Mucosa of rectum (tissue), 2 donors: ENCODE data around the gene ESR1.

Experiments
- H3K27ac ChIP-seq, 2 donors: one replicate each; pipeline ENCODE4 v1.7.0; 2013; ENCODE audit warnings: inconsistent platforms in 2 of 2, low read depth in 2 of 2, low read length in 2 of 2
- H3K27me3 ChIP-seq, 2 donors: one replicate each; pipeline ENCODE4 v1.7.0; 2013; ENCODE audit warnings: low read length in 2 of 2; ENCODE audit not compliant: control insufficient read depth in 2 of 2, insufficient read depth in 2 of 2
- H3K36me3 ChIP-seq, 2 donors: one replicate each; pipeline ENCODE4 v1.7.0; 2013; ENCODE audit warnings: low read length in 2 of 2; ENCODE audit not compliant: control insufficient read depth in 2 of 2, insufficient read depth in 2 of 2
- H3K4me1 ChIP-seq, 2 donors: one replicate each; pipeline ENCODE4 v1.7.0; 2013; ENCODE audit warnings: low read length in 2 of 2, mild to moderate bottlenecking in 1 of 2; ENCODE audit not compliant: control insufficient read depth in 2 of 2, insufficient read depth in 2 of 2
- H3K4me3 ChIP-seq, 2 donors: one replicate each; pipeline ENCODE4 v1.7.0; 2013; ENCODE audit warnings: low read length in 2 of 2
- H3K9ac ChIP-seq, 2 donors: one replicate each; pipeline ENCODE4 v1.7.0; 2013; ENCODE audit warnings: low read length in 2 of 2, low read depth in 1 of 2, mild to moderate bottlenecking in 1 of 2
- H3K9me3 ChIP-seq, 2 donors: one replicate each; pipeline ENCODE4 v1.7.0; 2013; ENCODE audit warnings: low read length in 2 of 2; ENCODE audit not compliant: control insufficient read depth in 2 of 2
- donor health status: healthy.
- donor health status: Normal muscosa, but diverticular disease.

Gene ESR1

GRCh38 chr6:151783692-151784091 is 23.8 kb upstream of the ESR1 start:
- Histone ChIP-seq H3K27me3 (no peaks in the 10 kb centered on the region), H3K9me3 (no peaks in the 10 kb centered on the region), H3K4me3 (no peak overlapping the region), H3K4me1 (no peaks in the 10 kb centered on the region), H3K9ac (no peak overlapping the region), H3K36me3 (no peaks in the 10 kb centered on the region), H3K27ac (no peak overlapping the region)

DNA sequence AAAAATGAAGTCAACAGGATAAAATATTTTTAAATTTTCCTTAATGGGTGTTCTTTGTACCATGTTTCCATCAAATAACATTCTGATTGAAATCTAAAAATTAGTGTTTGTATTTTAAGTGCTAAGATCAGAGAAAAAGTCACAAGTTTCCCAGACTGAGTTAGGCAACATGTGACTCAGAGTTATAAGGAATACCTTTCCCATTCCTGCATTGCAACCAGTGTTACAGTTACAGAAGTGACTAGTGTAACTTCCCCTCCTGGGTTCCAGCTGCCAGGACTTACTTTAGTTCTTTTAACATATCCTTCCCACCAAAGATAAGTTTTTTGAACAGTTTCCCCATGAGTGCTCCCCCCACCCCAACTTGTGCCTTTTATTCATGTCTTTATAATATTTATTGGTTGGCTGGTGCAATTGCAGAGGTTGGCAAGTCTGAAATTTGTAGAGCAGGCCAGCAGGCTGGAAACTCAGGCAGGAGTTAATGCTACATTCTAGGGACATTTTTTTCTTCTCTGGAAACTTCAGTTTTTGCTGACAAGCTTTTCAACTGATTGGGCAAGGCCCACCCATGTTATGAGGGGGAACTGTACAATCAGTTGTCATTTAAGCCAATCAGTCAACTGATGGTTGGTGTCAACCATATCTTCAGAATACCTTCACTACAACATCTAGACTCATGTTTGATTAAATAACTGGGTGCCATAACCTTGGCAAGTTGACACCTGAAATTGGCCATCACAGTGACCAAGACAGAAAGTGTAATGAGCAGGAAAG is 22.9 kb upstream of the ESR1 start:
- Histone ChIP-seq H3K9ac (no peak overlapping the region), H3K27ac (no peak overlapping the region), H3K27me3 (no peaks in the 10 kb centered on the region), H3K9me3 (no peaks in the 10 kb centered on the region), H3K36me3 (no peaks in the 10 kb centered on the region), H3K4me3 (no peak overlapping the region), H3K4me1 (no peaks in the 10 kb centered on the region)

GRCh38 chr6:151796842-151797530 is 10.5 kb upstream of the ESR1 start:
- Histone ChIP-seq H3K4me1 (no peaks in the 10 kb centered on the region), H3K27me3 (no peaks in the 10 kb centered on the region), H3K27ac (no peak overlapping the region), H3K4me3 (no peak overlapping the region), H3K9me3 (no peaks in the 10 kb centered on the region), H3K9ac (no peak overlapping the region), H3K36me3 (no peaks in the 10 kb centered on the region)

- Histone ChIP-seq H3K27ac (no peak overlapping the region), H3K9ac (no peak overlapping the region), H3K27me3 (peaks cover 8 to 11% of the 10 kb centered on the region in 2 donors), H3K4me1 (peaks cover 0 to under 1% of the 10 kb centered on the region in 2 donors), H3K36me3 (no peaks in the 10 kb centered on the region), H3K4me3 (no peak overlapping the region), H3K9me3 (no peaks in the 10 kb centered on the region)
Measured at GRCh38 chr6:151803743-151804142, 3.7 kb upstream of the ESR1 start.

DNA sequence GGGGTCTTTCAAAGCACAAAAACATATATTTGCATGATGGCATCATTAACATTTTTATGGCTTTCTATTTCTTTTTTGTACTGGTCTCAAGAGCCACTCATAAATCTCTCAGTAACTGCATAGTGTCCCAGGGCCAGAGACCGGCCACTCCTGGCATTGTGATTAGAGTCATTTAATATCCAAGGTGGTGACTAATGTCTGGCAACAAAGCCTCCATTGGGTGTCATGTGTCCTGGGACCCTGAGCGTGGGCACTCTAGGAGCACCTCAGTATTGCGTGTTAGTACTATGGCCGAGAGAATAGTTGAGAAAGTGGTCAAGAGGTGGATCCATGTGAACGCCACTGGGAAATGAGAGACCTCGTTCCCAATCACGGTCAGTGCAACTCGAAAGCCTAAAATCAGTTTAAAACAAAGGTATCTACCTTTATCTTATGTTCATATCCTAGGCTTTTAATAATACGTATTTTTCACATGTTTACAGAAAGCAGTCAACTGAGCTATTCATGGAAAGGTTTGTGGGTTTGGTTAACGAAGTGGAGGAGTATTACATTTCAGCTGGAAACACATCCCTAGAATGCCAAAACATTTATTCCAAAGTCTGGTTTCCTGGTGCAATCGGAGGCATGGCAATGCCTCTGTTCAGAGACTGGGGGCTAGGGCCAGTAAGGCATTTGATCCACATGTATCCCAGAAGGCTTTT is 2.7 kb upstream of the ESR1 start:
- peaks cover 14 to 15% of the 10 kb centered on the region in 2 donors for H3K27me3 ChIP-seq
- no peaks in the 10 kb centered on the region for H3K9me3 ChIP-seq
- H3K9ac ChIP-seq, result no peak overlapping the region
- no peaks in the 10 kb centered on the region for H3K36me3 ChIP-seq
- H3K27ac ChIP-seq, result no peak overlapping the region
- no peak overlapping the region for H3K4me3 ChIP-seq
- H3K4me1 ChIP-seq, result peaks cover 0 to 2% of the 10 kb centered on the region in 2 donors

GRCh38 chr6:151805286-151805840 is 2.1 kb upstream of the ESR1 start:
- H3K27ac ChIP-seq, result no peak overlapping the region
- no peaks in the 10 kb centered on the region for H3K36me3 ChIP-seq
- no peak overlapping the region for H3K4me3 ChIP-seq
- H3K4me1 ChIP-seq, result peaks cover 0 to 2% of the 10 kb centered on the region in 2 donors
- H3K9me3 ChIP-seq, result no peaks in the 10 kb centered on the region
- no peak overlapping the region for H3K9ac ChIP-seq
- H3K27me3 ChIP-seq, result peaks cover 14 to 15% of the 10 kb centered on the region in 2 donors

DNA sequence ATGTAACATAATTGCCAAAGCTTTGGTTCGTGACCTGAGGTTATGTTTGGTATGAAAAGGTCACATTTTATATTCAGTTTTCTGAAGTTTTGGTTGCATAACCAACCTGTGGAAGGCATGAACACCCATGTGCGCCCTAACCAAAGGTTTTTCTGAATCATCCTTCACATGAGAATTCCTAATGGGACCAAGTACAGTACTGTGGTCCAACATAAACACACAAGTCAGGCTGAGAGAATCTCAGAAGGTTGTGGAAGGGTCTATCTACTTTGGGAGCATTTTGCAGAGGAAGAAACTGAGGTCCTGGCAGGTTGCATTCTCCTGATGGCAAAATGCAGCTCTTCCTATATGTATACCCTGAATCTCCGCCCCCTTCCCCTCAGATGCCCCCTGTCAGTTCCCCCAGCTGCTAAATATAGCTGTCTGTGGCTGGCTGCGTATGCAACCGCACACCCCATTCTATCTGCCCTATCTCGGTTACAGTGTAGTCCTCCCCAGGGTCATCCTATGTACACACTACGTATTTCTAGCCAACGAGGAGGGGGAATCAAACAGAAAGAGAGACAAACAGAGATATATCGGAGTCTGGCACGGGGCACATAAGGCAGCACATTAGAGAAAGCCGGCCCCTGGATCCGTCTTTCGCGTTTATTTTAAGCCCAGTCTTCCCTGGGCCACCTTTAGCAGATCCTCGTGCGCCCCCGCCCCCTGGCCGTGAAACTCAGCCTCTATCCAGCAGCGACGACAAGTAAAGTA is 547 bp upstream of the ESR1 start:
- Histone ChIP-seq H3K27me3 (peaks cover 14 to 15% of the 10 kb centered on the region in 2 donors), H3K4me3 (peak overlapping the region; percentile 42 to 51), H3K4me1 (peaks cover 0 to 2% of the 10 kb centered on the region in 2 donors), H3K36me3 (no peaks in the 10 kb centered on the region), H3K9me3 (no peaks in the 10 kb centered on the region), H3K27ac (no peak overlapping the region), H3K9ac (no peak overlapping the region)

GRCh38 chr6:151808371-151809241 is 1.1 kb downstream of the ESR1 start:
- Histone ChIP-seq H3K9ac (no peak overlapping the region), H3K9me3 (no peaks in the 10 kb centered on the region), H3K27me3 (peaks cover 14 to 15% of the 10 kb centered on the region in 2 donors), H3K4me1 (peaks cover 0 to 2% of the 10 kb centered on the region in 2 donors), H3K4me3 (peak overlapping the region in 1 of 2 donors; percentile 0), H3K27ac (no peak overlapping the region), H3K36me3 (no peaks in the 10 kb centered on the region)

- H3K9me3 ChIP-seq, result no peaks in the 10 kb centered on the region
- H3K27me3 ChIP-seq, result peaks cover 14 to 15% of the 10 kb centered on the region in 2 donors
- H3K4me3 ChIP-seq, result no peak overlapping the region
- no peak overlapping the region for H3K9ac ChIP-seq
- H3K27ac ChIP-seq, result no peak overlapping the region
- H3K36me3 ChIP-seq, result no peaks in the 10 kb centered on the region
- peaks cover 0 to 2% of the 10 kb centered on the region in 2 donors for H3K4me1 ChIP-seq
Measured at GRCh38 chr6:151811081-151811480, 3.6 kb downstream of the ESR1 start.
